HG03520 (cell line): Measurements from ENCODE around the gene HP1BP3.

Source experiments
- ATAC-seq: cut with Tn5 transposase; IDR thresholded peaks from one replicate; pipeline ENCODE4 v1.9.1; 2021; ENCODE audit warnings: mild to moderate bottlenecking, moderate library complexity; ENCODE audit not compliant: unreplicated experiment

Gene HP1BP3

GRCh38 chr1:20770314-20771087 lies 16.6 kb downstream of the HP1BP3 start:
- no peak for ATAC-seq

GRCh38 chr1:20767271-20767670 lies 19.8 kb downstream of the HP1BP3 start:
- ATAC-seq = no peak

GRCh38 chr1:20763417-20763816 lies 23.7 kb downstream of the HP1BP3 start:
- no peak for ATAC-seq

- no peak for ATAC-seq
Observed at GRCh38 chr1:20760322-20760721, 26.8 kb downstream of the HP1BP3 start.

GRCh38 chr1:20753589-20753988 lies 33.5 kb downstream of the HP1BP3 start:
- ATAC-seq = no peak

- ATAC-seq = no peak
Observed at GRCh38 chr1:20751462-20751990, 35.6 kb downstream of the HP1BP3 start.

GRCh38 chr1:20742671-20743070 lies 44.4 kb downstream of the HP1BP3 start:
- no peak for ATAC-seq

GRCh38 chr1:20740781-20741180 lies 46.3 kb downstream of the HP1BP3 start:
- ATAC-seq = no peak

GRCh38 chr1:20739225-20739624 lies 47.9 kb downstream of the HP1BP3 start:
- ATAC-seq = no peak

GRCh38 chr1:20735581-20736111 lies 51.5 kb downstream of the HP1BP3 start:
- ATAC-seq = no peak

GRCh38 chr1:20733360-20733975 lies 53.6 kb downstream of the HP1BP3 start:
- no peak for ATAC-seq

- ATAC-seq = peak; percentile 47
Observed at GRCh38 chr1:20732588-20733359, 54.3 kb downstream of the HP1BP3 start, which contains the start of gene SH2D5. SH2D5 (minus strand) TSS chr1:20732703; CDS start chr1:20728044, 4,659 bp downstream.

GRCh38 chr1:20732071-20732587 lies 55.0 kb downstream of the HP1BP3 start:
- ATAC-seq = peak; percentile 35

- no peak for ATAC-seq
Observed at GRCh38 chr1:20731057-20731991, 55.8 kb downstream of the HP1BP3 start.

GRCh38 chr1:20730690-20731056 lies 56.4 kb downstream of the HP1BP3 start:
- no peak for ATAC-seq

- no peak for ATAC-seq
Observed at GRCh38 chr1:20729990-20730689, 57.0 kb downstream of the HP1BP3 start.

GRCh38 chr1:20729155-20729931 lies 57.8 kb downstream of the HP1BP3 start:
- ATAC-seq = no peak

GRCh38 chr1:20728371-20729154 lies 58.5 kb downstream of the HP1BP3 start:
- ATAC-seq = no peak
